Adrenal gland (tissue), 5 donors: Measurements from ENCODE around the gene CYP26A1.

ENCODE experiments used
- CTCF ChIP-seq, 6 experiments: fragments of 450-650 bp in 4 of 6; fragments of 200-600 bp in 2 of 6; sonication (generic) in 1 of 6; IDR thresholded peaks; 1 replicate in 5 of 6; 2 replicates in 1 of 6; pipeline versions ENCODE4 v1.5.1 to v1.8.0; 2016 to 2021; ENCODE audit warnings: antibody characterized with exemption in 6 of 6, mild to moderate bottlenecking in 2 of 6, moderate library complexity in 1 of 6
- POLR2A ChIP-seq, 2 donors: fragments of 450-650 bp; IDR thresholded peaks; one replicate each; pipeline ENCODE4 v1.6.1; 2017; ENCODE audit warnings: antibody characterized with exemption in 2 of 2, mild to moderate bottlenecking in 2 of 2, moderate library complexity in 1 of 2
- donor health status: DM: no; HTN: no; CAD: no.

- TF ChIP-seq CTCF (IDR thresholded peaks at IDR 0.05) = no peak
- TF ChIP-seq POLR2A (IDR thresholded peaks at IDR 0.05) = no peak
Observed at GRCh38 chr10:93103953-93104352, 30.3 kb downstream of the CYP26A1 start.
